Trophoblast cell (in vitro differentiated cells and primary cell): ENCODE results near the gene PM20D1.

ENCODE experiments used
- DNase-seq, 2 donors: peaks; one replicate each; pipeline ENCODE4 v3.0.0-alpha.2; 2016
- H2AFZ ChIP-seq: 2 replicates; pipeline ENCODE4 v1.6.1; 2013; ENCODE audit warnings: low read length, moderate library complexity, mild to moderate bottlenecking; ENCODE audit not compliant: insufficient read depth, poor library complexity
- H2AK5ac ChIP-seq: 2 replicates; pipeline ENCODE4 v1.6.1; 2013; ENCODE audit warnings: mild to moderate bottlenecking, low read length
- H2BK120ac ChIP-seq: 2 replicates; pipeline ENCODE4 v1.6.1; 2013; ENCODE audit warnings: low read length, mild to moderate bottlenecking, moderate library complexity; ENCODE audit not compliant: insufficient read depth, poor library complexity
- H2BK12ac ChIP-seq: 2 replicates; pipeline ENCODE4 v1.6.1; 2013; ENCODE audit warnings: mild to moderate bottlenecking, low read length, moderate library complexity
- H2BK5ac ChIP-seq: 2 replicates; pipeline ENCODE4 v1.6.1; 2013; ENCODE audit warnings: low read length, low read depth, moderate library complexity, mild to moderate bottlenecking; ENCODE audit not compliant: poor library complexity
- H3K14ac ChIP-seq: 2 replicates; pipeline ENCODE4 v1.6.1; 2013; ENCODE audit warnings: mild to moderate bottlenecking, low read length
- H3K18ac ChIP-seq: 2 replicates; pipeline ENCODE4 v1.6.1; 2013; ENCODE audit warnings: mild to moderate bottlenecking, low read length
- H3K23ac ChIP-seq: 2 replicates; pipeline ENCODE4 v1.6.1; 2013; ENCODE audit warnings: low read length
- H3K27ac ChIP-seq: 2 replicates; pipeline ENCODE4 v1.5.1; 2013; ENCODE audit warnings: low read depth, mild to moderate bottlenecking, inconsistent platforms, low read length, moderate library complexity
- H3K27me3 ChIP-seq: 2 replicates; pipeline ENCODE4 v1.6.1; 2013; ENCODE audit warnings: inconsistent platforms, mild to moderate bottlenecking, low read length, moderate library complexity; ENCODE audit not compliant: insufficient read depth
- H3K36me3 ChIP-seq, 2 experiments: 1 replicate in 1 of 2; 2 replicates in 1 of 2; pipeline ENCODE4 v1.6.1; 2013; ENCODE audit warnings: low read length in 2 of 2, mild to moderate bottlenecking in 2 of 2, moderate library complexity in 1 of 2; ENCODE audit not compliant: insufficient read depth in 2 of 2, control insufficient read depth in 1 of 2
- H3K4ac ChIP-seq: 2 replicates; pipeline ENCODE4 v1.6.1; 2013; ENCODE audit warnings: low read depth, mild to moderate bottlenecking, low read length, moderate library complexity
- H3K4me1 ChIP-seq, 2 experiments: 1 replicate in 1 of 2; 2 replicates in 1 of 2; pipeline ENCODE4 v1.6.1; 2013; ENCODE audit warnings: low read length in 2 of 2, mild to moderate bottlenecking in 2 of 2, moderate library complexity in 1 of 2; ENCODE audit not compliant: insufficient read depth in 2 of 2, control insufficient read depth in 1 of 2
- H3K4me2 ChIP-seq: 2 replicates; pipeline ENCODE4 v1.6.1; 2013; ENCODE audit warnings: inconsistent platforms, mild to moderate bottlenecking, low read length, moderate library complexity
- H3K4me3 ChIP-seq: 2 replicates; pipeline ENCODE4 v1.5.1; 2013; ENCODE audit warnings: mild to moderate bottlenecking, low read depth, low read length, inconsistent platforms
- H3K79me1 ChIP-seq: one replicate; pipeline ENCODE4 v1.6.1; 2013; ENCODE audit warnings: low read length
- H3K79me2 ChIP-seq: 2 replicates; pipeline ENCODE4 v1.6.1; 2013; ENCODE audit warnings: low read length, mild to moderate bottlenecking; ENCODE audit not compliant: control insufficient read depth, insufficient read depth, poor library complexity
- H3K9ac ChIP-seq: 2 replicates; pipeline ENCODE4 v1.6.1; 2013; ENCODE audit warnings: mild to moderate bottlenecking, low read length
- H3K9me3 ChIP-seq: 2 replicates; pipeline ENCODE4 v1.6.1; 2013; ENCODE audit warnings: low read depth, mild to moderate bottlenecking, control low read depth, inconsistent platforms, low read length; ENCODE audit not compliant: insufficient read depth
- H4K12ac ChIP-seq: 2 replicates; pipeline ENCODE4 v1.6.1; 2013; ENCODE audit warnings: low read depth, mild to moderate bottlenecking, low read length, moderate library complexity
- H4K8ac ChIP-seq: 2 replicates; pipeline ENCODE4 v1.6.1; 2013; ENCODE audit warnings: low read depth, mild to moderate bottlenecking, low read length, moderate library complexity
- H4K91ac ChIP-seq: one replicate; pipeline ENCODE4 v1.6.1; 2013; ENCODE audit warnings: low read depth, mild to moderate bottlenecking, low read length, moderate library complexity
- WGBS: extraction: QIAGEN DNeasy Blood & Tissue Kit; methylation state at CpG from one replicate; pipeline ENCODE4 v1.1.7; 2013; ENCODE audit warnings: missing lambda C conversion rate; ENCODE audit not compliant: insufficient read length, insufficient coverage; ENCODE audit errors: extremely low coverage; 5-methylcytosine and 5-hydroxymethylcytosine counted together

PM20D1 gene

DNA sequence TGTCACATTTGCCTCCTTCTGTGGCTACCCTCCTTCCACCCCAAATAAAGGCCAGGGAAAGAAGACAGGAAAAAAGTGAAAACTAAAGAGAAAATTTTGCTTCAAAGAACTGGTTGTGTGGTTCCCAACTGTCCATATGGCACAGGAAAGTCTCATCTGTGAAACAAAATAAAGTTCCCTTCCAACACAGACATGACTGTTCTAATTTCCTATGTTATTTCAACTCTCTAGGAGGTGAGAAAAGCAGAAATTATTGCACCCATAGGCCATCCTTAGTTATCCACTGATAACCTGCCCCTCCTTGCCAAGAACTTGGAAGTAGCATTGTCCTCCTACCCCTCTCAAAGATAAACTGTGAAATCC is 66.5 kb downstream of the PM20D1 start:
- Histone ChIP-seq H3K4me2 (no peak overlapping the region), H3K23ac (no peak overlapping the region), H3K36me3 (no peaks in the 10 kb centered on the region), H3K18ac (no peak overlapping the region), H3K4ac (no peak overlapping the region), H2BK5ac (no peak overlapping the region), H2BK12ac (no peak overlapping the region), H3K4me3 (no peak overlapping the region), H2AFZ (no peak overlapping the region), H3K79me1 (no peaks in the 10 kb centered on the region), H3K9ac (no peak overlapping the region), H3K27ac (no peak overlapping the region), H3K4me1 (no peaks in the 10 kb centered on the region), H3K27me3 (no peaks in the 10 kb centered on the region), H4K12ac (no peak overlapping the region), H2BK120ac (no peak overlapping the region), H4K91ac (no peak overlapping the region), H4K8ac (no peak overlapping the region), H2AK5ac (no peak overlapping the region), H3K9me3 (no peaks in the 10 kb centered on the region), H3K14ac (no peak overlapping the region), H3K79me2 (no peaks in the 10 kb centered on the region)
- DNase-seq: no peak

DNA sequence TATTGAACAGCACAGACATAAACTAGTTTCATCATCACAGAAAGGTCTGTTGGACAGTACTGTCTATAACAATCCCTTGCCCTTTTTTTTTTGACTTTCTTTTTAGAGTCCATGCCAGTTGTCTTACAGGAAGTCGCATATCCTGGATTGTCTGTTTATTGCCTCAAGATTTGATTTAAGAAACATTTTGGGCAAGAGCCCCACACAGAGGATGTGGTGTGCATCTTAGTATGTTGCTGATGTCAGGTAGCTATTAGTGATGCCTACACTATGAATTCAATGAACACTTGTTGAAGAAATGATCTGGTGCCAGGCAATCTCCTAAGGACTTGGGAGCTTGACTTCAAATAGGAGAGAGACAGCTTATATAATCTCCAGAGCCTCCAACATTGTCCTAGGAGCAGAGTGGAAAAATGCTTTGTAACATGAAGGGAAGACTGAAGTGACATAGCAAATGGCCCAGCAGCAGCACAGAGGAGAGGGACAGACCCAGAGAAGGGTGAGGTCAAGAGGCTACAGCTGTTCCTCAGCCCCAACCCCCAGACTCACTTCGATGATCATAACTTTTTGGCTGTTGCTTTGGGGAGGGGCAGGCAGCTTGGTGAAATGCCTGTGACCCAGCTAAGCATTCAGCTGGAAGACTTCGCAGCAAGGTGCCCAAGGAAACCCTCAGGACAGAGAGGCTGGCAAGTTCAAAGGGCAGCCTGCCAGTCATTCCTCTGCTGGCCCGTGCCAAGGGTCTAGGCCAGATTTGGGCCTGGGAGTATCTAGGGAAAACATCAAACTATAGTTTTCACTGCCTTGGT is 67.1 kb downstream of the PM20D1 start:
- Histone ChIP-seq H3K27me3 (no peaks in the 10 kb centered on the region), H4K12ac (no peak overlapping the region), H3K9me3 (no peaks in the 10 kb centered on the region), H2BK5ac (no peak overlapping the region), H3K18ac (no peak overlapping the region), H3K4me3 (no peak overlapping the region), H3K79me1 (no peaks in the 10 kb centered on the region), H3K4ac (no peak overlapping the region), H2AK5ac (no peak overlapping the region), H2BK12ac (no peak overlapping the region), H3K4me1 (no peaks in the 10 kb centered on the region), H2AFZ (no peak overlapping the region), H3K79me2 (no peaks in the 10 kb centered on the region), H2BK120ac (no peak overlapping the region), H4K8ac (no peak overlapping the region), H4K91ac (no peak overlapping the region), H3K36me3 (no peaks in the 10 kb centered on the region), H3K23ac (no peak overlapping the region), H3K14ac (no peak overlapping the region), H3K4me2 (no peak overlapping the region), H3K27ac (no peak overlapping the region), H3K9ac (no peak overlapping the region)
- no CpG with 5 or more reads among the region's 4 CpGs for WGBS
- DNase-seq: no peak

DNA sequence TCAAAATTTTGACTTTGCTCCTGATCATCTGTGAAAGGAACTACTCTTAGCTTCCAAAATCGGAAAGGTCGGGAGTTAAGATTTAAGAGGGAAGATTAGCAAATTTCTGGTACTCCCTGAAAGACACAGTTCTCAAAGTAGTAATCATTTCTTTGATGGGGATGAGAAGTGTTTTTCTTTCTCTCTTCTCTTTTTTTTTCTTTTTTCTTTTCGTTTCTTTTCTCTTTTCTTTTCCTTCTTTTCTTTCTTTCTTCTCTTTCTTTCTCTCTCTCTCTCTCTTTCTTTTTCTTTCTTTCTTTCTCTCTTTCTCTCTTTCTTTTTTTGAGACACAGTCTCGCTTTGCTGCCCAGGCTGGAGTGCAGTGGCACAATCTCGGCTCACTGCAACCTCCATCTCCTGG is 69.6 kb downstream of the PM20D1 start:
- H4K12ac ChIP-seq: no peak overlapping the region
- H3K27me3 ChIP-seq: no peaks in the 10 kb centered on the region
- no peak overlapping the region for H3K18ac ChIP-seq
- H3K23ac ChIP-seq: no peak overlapping the region
- H3K36me3 ChIP-seq: no peaks in the 10 kb centered on the region
- H3K4me3 ChIP-seq: no peak overlapping the region
- H3K4me2 ChIP-seq: no peak overlapping the region
- H3K4me1 ChIP-seq: no peaks in the 10 kb centered on the region
- no CpG with 5 or more reads among the region's 5 CpGs for WGBS
- H3K79me1 ChIP-seq: no peaks in the 10 kb centered on the region
- no peak for DNase-seq
- H3K27ac ChIP-seq: no peak overlapping the region
- H3K79me2 ChIP-seq: no peaks in the 10 kb centered on the region
- H3K9ac ChIP-seq: no peak overlapping the region
- H3K9me3 ChIP-seq: no peaks in the 10 kb centered on the region
- no peak overlapping the region for H2BK12ac ChIP-seq
- H3K14ac ChIP-seq: no peak overlapping the region
- H4K8ac ChIP-seq: no peak overlapping the region
- no peak overlapping the region for H2BK120ac ChIP-seq
- H2AFZ ChIP-seq: no peak overlapping the region
- no peak overlapping the region for H4K91ac ChIP-seq
- H3K4ac ChIP-seq: no peak overlapping the region
- no peak overlapping the region for H2BK5ac ChIP-seq
- H2AK5ac ChIP-seq: no peak overlapping the region
